Kidney (tissue), 22 donors: ENCODE results near the gene NDUFV3. TPM values are rescaled to one million over a fixed set of nuclear protein-coding genes. Genes with fewer than 3 reads are reported as not detected.

Experiments used
- DNase-seq, 5 donors: peaks; one replicate each; pipeline ENCODE4 v3.0.0-alpha.2; 2013 to 2020
- FAIRE-seq: peaks from 2 replicates; lab custom pipeline; 2012; peaks lifted over from hg19 to GRCh38; lab: Jason Lieb, UNC
- H3K27ac ChIP-seq, 2 donors: one replicate each; pipeline ENCODE4 v1.7.0; 2013; ENCODE audit warnings: low read depth in 2 of 2, low read length in 2 of 2, inconsistent platforms in 1 of 2
- H3K27me3 ChIP-seq: one replicate; pipeline ENCODE4 v1.7.1; 2013; ENCODE audit warnings: low read length, inconsistent platforms; ENCODE audit not compliant: control insufficient read depth, insufficient read depth
- H3K36me3 ChIP-seq, 3 donors: one replicate each; pipeline versions ENCODE4 v1.7.0 to v1.7.1; 2013; ENCODE audit warnings: low read length in 3 of 3, control low read depth in 1 of 3, inconsistent platforms in 1 of 3; ENCODE audit not compliant: insufficient read depth in 3 of 3, control insufficient read depth in 2 of 3
- H3K4me1 ChIP-seq, 3 donors: one replicate each; pipeline versions ENCODE4 v1.7.0 to v1.7.1; 2013; ENCODE audit warnings: low read length in 3 of 3, inconsistent platforms in 1 of 3, low read depth in 1 of 3; ENCODE audit not compliant: control insufficient read depth in 2 of 3, insufficient read depth in 2 of 3
- H3K4me3 ChIP-seq, 3 donors: one replicate each; pipeline versions ENCODE4 v1.7.0 to v1.8.1; 2013; ENCODE audit warnings: low read length in 3 of 3, control low read depth in 1 of 3, inconsistent platforms in 1 of 3
- H3K9ac ChIP-seq, 3 donors: one replicate each; pipeline versions ENCODE4 v1.7.0 to v1.7.1; 2013; ENCODE audit warnings: low read length in 3 of 3, control low read depth in 1 of 3, inconsistent platforms in 1 of 3
- H3K9me3 ChIP-seq, 3 donors: one replicate each; pipeline versions ENCODE4 v1.7.0 to v1.7.1; 2013; ENCODE audit warnings: low read length in 3 of 3, control low read depth in 1 of 3, inconsistent platforms in 1 of 3; ENCODE audit not compliant: control insufficient read depth in 2 of 3, insufficient read depth in 1 of 3
- intact Hi-C: fragments of 100-400 bp; cut with DNase I; formaldehyde crosslinking; loops from one replicate; pipeline ENCODE4 v1.11.1; 2022
- long read RNA-seq, 10 donors: library from polyadenylated mRNA in 1 of 10; unstranded in 1 of 10; transcript quantifications; one replicate each; pipeline ENCODE4 v2.0.0 and lab custom pipeline, GENCODE V29; 2021 to 2026
- polyA plus RNA-seq: library from polyadenylated mRNA; stranded (reverse); fragments of 350-450 nt; fragmentation: Illumina TruSeq; extraction: RNeasy Lipid Tissue Mini Kit (QIAGEN cat#74804); gene quantifications from one replicate; pipeline ENCODE4 v1.2.3, GENCODE V29; 2014; ENCODE audit warnings: low read depth, low replicate concordance; ENCODE audit not compliant: insufficient read depth
- total RNA-seq: library from RNA; stranded (reverse); fragmentation: NEBNext Ultra II Directional; extraction: Animal tissue kit (Norgen Biotek cat#: 25700); gene quantifications from one replicate; pipeline ENCODE4 v1.2.1, GENCODE V29; 2021
- TF ChIP-seq, protein P1 (sequence below): IDR thresholded peaks from 3 replicates; pipeline ENCODE4 v1.5.1; 2012; ENCODE audit warnings: mild to moderate bottlenecking, moderate library complexity, borderline replicate concordance; ENCODE audit not compliant: insufficient read depth; ENCODE audit errors: extremely low read depth
- donor health status: control.
- donor health status: control.
- donor health status: control.
- donor health status: control.
- donor health status: control.
- donor health status: DM: yes; HTN: yes; CAD: no.
- donor health status: Normal renal cell carcinoma (clear cell type).

Gene NDUFV3
- total RNA-seq, result 29.6 TPM
- polyA plus RNA-seq, result 37.0 TPM
- long read RNA-seq, donor 1, full-length matches to known transcripts, result 5 of 17 reads
- long read RNA-seq, donor 1, partial matches to known transcripts, result 12 of 17 reads
- long read RNA-seq, donor 1, other reads (novel, unspliced or antisense), result 0 of 17 reads
- long read RNA-seq, donor 2, full-length matches to known transcripts, result 24 of 24 reads
- long read RNA-seq, donor 2, partial matches to known transcripts, result 0 of 24 reads
- long read RNA-seq, donor 2, other reads (novel, unspliced or antisense), result 0 of 24 reads
- long read RNA-seq, donor 3, full-length matches to known transcripts, result 30 of 60 reads
- long read RNA-seq, donor 3, partial matches to known transcripts, result 15 of 60 reads
- long read RNA-seq, donor 3, other reads (novel, unspliced or antisense), result 15 of 60 reads
- long read RNA-seq, donor 4, full-length matches to known transcripts, result 8 of 17 reads
- long read RNA-seq, donor 4, partial matches to known transcripts, result 9 of 17 reads
- long read RNA-seq, donor 4, other reads (novel, unspliced or antisense), result 0 of 17 reads
- long read RNA-seq, donor 5, full-length matches to known transcripts, result 1 of 1 reads
- long read RNA-seq, donor 5, partial matches to known transcripts, result 0 of 1 reads
- long read RNA-seq, donor 5, other reads (novel, unspliced or antisense), result 0 of 1 reads
- long read RNA-seq, donor 6, full-length matches to known transcripts, result 32 of 54 reads
- long read RNA-seq, donor 6, partial matches to known transcripts, result 15 of 54 reads
- long read RNA-seq, donor 6, other reads (novel, unspliced or antisense), result 7 of 54 reads
- long read RNA-seq, donor 7, full-length matches to known transcripts, result 11 of 22 reads
- long read RNA-seq, donor 7, partial matches to known transcripts, result 7 of 22 reads
- long read RNA-seq, donor 7, other reads (novel, unspliced or antisense), result 4 of 22 reads
- long read RNA-seq, donor 8, full-length matches to known transcripts, result 28 of 48 reads
- long read RNA-seq, donor 8, partial matches to known transcripts, result 15 of 48 reads
- long read RNA-seq, donor 8, other reads (novel, unspliced or antisense), result 5 of 48 reads
- long read RNA-seq, donor 9, full-length matches to known transcripts, result 16 of 16 reads
- long read RNA-seq, donor 9, partial matches to known transcripts, result 0 of 16 reads
- long read RNA-seq, donor 9, other reads (novel, unspliced or antisense), result 0 of 16 reads
- long read RNA-seq, donor 10, full-length matches to known transcripts, result 21 of 46 reads
- long read RNA-seq, donor 10, partial matches to known transcripts, result 20 of 46 reads
- long read RNA-seq, donor 10, other reads (novel, unspliced or antisense), result 5 of 46 reads

DNA sequence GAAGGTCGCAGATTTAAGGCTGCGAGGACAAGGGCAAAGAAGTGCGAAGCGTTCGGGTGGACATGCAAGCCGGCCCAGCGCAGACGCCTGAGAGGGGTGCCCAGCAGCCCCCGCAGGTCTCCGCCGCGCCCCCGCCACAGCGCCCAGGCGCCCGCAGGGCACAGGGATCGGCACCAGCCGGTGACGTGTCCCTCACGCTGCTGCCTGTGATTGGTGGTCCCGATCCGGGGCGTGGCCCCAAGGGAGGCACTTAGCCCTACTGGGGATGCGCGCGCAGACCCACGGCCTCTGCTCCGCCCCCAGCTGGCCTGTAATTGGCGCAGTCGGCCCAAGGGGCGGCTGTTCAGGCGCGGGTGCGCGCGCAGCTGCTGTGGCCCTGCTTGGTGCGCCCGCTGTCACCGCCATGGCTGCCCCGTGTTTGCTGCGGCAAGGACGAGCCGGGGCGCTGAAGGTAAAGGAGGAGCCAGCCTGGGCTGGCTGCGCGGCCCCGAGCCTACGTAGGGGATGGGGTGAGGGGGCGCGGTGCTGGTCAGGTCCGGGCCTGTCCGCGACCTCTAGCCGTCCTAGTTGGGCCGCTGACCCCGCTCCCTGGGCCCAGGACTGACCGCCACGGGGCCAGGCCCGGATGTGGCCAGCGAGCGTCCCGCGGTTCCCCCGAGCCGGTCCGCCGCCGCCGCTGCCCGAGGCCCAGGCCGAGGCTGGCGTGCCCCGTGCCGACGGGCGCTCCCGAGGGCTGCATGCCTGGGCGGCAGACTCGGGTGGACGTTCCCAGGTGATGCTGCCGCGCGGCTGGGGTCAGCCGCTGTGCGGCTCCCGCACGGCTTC lies at the start of gene NDUFV3:
Gene NDUFV3 (plus strand): TSS at position 379 of the 825 bp plus-strand sequence. CDS start 25 bp downstream, at position 404.
- intact Hi-C loops, result no loop called here
- peak; percentile 99 to 100 (median 100) for DNase-seq
- peaks cover 0 to 4% (median 3%) of the 10 kb centered on the region in 3 donors for H3K36me3 ChIP-seq
- H3K27me3 ChIP-seq, result no peaks in the 10 kb centered on the region
- H3K27ac ChIP-seq, result peak within 1 kb of the TSS; percentile 92 to 96
- TF ChIP-seq, protein P1, sequence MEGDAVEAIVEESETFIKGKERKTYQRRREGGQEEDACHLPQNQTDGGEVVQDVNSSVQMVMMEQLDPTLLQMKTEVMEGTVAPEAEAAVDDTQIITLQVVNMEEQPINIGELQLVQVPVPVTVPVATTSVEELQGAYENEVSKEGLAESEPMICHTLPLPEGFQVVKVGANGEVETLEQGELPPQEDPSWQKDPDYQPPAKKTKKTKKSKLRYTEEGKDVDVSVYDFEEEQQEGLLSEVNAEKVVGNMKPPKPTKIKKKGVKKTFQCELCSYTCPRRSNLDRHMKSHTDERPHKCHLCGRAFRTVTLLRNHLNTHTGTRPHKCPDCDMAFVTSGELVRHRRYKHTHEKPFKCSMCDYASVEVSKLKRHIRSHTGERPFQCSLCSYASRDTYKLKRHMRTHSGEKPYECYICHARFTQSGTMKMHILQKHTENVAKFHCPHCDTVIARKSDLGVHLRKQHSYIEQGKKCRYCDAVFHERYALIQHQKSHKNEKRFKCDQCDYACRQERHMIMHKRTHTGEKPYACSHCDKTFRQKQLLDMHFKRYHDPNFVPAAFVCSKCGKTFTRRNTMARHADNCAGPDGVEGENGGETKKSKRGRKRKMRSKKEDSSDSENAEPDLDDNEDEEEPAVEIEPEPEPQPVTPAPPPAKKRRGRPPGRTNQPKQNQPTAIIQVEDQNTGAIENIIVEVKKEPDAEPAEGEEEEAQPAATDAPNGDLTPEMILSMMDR, result no peak
- H3K9ac ChIP-seq, result peak within 1 kb of the TSS; percentile 67 to 93 (median 81)
- peaks cover 0 to 8% (median 6%) of the 10 kb centered on the region in 3 donors for H3K4me1 ChIP-seq
- no peaks in the 10 kb centered on the region for H3K9me3 ChIP-seq
- no peak for FAIRE-seq
- H3K4me3 ChIP-seq, result peak within 1 kb of the TSS; percentile 86 to 98 (median 88)

DNA sequence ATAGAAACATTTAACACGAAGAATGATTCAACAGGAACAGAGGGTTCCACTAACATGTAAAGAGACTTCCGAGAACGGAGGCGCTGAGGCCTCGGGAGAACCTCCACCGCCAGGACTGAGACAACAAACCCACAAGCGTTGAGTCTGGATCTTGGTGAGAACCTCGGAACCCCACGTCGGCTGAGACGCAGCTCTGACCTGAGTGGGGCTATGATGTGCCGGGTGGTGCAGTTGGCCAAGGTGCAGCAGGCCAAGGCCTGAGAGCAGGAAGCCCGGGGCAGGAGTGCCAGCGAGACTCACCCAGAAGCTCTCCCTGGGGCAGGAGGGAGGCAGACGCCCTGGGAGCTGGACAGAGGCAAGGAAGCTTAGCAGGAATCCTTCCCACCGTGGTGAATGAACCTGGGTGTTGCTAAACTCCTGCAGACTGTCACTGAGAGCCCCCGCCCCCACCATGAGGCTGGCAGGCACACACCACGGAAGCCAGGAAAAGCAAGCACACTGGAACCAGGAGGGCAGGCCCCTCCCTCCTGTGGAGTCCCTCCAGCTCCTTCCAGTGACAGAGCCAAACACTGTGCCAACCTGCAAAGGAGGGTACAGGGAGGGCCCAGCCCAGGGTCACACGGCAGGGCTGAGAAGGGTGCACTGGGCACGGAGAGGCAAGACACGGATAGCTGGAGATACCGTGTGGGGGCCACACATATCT lies 48.5 kb upstream of the NDUFV3 start:
- no peak overlapping the region for H3K27ac ChIP-seq
- no peaks in the 10 kb centered on the region for H3K4me1 ChIP-seq
- no peak for FAIRE-seq
- TF ChIP-seq, protein P1, result no peak
- no peak overlapping the region for H3K9ac ChIP-seq
- peak in 2 of 5 donors; percentile 14 to 87 for DNase-seq
- intact Hi-C loops, result no loop called here
- H3K27me3 ChIP-seq, result no peaks in the 10 kb centered on the region
- peaks cover 0 to 3% (median 0%) of the 10 kb centered on the region in 3 donors for H3K9me3 ChIP-seq
- no peak overlapping the region for H3K4me3 ChIP-seq
- peaks cover 11 to 18% (median 16%) of the 10 kb centered on the region in 3 donors for H3K36me3 ChIP-seq
